NOMO-1 treated with dmso at 0.1 percent for 144 hours (cell line): ENCODE results near the gene NLE1.
"Not testable (repeated sequence)": the region's sequence is repeated elsewhere in the genome, so short reads cannot be mapped to it uniquely, and the experiment has no call there.

Source experiments
- DNase-seq: peaks from one replicate; lab custom pipeline; 2025; ENCODE audit not compliant: unreplicated experiment; lab: John Stamatoyannopoulos, UW

Gene NLE1

DNA sequence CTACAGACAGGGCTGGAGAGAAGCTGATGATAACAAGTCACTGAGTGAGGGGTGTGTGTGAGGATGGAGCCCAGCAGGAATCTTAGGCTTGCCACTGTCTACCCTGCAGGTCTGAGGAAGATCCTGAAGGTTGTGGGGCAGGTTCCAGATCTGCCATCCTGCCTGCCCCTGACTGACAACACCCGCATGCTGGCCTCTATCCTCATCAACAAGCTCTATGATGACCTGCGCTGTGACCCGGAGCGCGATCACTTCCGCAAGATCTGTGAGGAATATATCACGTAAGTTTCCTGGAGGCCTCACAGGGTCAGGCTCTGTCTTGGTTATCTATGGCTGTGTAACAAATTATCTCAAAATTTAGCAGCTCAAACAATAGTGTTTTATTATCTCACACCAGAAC is 21.8 kb upstream of the NLE1 start:
- no peak for DNase-seq

DNA sequence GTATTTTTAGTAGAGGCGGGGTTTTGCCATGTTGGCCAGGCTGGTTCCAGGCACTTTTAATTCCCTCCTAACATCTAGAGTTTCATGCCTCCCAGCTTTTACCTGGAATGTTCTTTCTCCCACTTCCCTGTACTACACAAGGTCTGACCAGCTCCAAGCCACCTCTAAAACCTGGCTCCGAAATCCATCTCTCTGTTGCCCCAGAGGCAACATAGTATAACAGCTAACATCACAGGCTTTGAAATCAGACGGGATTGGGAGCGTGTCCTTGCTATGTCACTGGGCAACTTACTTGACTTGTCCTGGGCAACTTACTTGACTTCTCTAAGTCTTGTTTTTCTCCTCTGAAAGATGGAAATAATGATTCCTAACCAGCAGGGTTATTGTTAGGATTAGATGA is 20.7 kb upstream of the NLE1 start:
- no peak for DNase-seq

DNA sequence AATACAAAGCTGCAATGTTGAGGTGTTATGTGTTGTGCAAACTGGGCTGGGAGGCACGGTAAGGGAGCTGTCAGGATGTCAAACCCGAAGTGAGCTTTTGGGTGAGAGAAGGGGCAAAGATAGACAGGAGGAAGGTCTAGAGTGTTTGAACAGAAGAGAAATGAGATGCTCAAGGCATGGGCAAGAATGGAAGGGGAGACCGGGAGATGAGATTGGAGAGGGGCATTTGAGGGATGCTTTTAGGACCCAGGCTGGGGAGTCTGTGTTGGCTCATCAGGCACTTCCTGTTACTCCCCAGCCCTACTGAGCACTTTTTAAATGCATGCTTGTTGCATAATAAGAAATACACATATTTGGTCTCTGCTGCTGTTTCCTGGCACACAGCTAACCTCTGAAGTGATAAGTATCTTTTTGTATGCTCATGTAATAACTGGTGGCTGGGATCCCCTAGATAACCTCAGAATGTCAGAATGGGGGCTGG is 19.2 kb upstream of the NLE1 start:
- DNase-seq: no peak

DNA sequence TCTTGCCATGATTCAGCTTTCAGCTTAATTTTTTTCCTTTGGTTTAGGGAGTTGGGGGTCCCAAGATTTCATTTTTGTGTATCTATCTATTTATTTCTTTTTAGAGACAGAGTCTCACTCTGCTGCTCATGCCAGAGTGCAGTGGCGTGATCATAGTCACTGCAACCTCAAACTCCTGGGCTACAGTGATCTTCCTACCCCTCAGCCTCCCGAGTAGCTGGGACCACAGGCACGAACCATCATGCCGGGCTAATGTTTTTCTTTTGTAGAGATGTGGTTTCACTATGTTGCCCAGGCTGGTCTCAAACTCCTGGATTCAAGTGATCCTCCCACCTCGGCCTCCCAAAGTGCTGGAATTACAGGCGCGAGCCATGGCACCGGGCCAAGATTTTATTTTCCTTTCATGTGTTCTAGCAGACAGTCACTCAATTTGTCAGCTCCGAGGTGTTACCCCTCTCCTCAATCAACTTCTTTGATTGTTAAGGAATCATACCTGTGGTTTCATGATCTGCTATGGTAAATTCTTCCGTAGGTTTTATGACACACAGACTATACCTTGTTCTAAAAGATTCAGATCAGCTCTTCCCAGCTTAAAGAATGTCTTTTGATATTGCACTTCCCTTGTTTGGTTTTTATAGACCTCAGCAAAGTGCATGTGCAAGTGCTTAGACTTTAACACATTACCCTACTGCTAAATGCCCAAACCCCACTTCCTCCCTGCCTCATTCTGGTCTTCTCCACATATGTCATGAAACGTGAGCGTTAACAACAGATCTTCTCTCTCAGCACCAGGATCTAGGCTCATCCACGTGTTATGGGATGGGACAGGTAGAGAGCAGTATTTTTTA is 18.5 kb upstream of the NLE1 start:
- no peak for DNase-seq

DNA sequence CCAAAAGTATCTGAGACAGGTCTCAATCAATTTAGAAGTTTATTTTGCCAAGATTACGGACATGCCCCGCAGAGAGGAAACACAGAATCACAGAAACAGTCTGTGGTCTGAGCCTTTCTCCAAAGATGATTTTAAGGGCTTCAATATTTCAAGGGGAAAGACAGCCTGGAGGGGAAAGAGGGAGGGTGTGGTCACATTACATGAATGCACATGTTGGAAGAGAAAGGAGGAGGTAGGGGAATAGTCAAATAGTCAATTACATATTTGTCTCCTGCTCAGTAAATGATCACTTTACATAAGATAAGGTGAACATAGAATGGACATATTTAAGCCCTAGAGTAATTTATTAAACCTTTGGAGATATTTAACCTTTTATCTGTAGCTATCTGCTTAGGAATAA is 17.8 kb upstream of the NLE1 start:
- DNase-seq: no peak

DNA sequence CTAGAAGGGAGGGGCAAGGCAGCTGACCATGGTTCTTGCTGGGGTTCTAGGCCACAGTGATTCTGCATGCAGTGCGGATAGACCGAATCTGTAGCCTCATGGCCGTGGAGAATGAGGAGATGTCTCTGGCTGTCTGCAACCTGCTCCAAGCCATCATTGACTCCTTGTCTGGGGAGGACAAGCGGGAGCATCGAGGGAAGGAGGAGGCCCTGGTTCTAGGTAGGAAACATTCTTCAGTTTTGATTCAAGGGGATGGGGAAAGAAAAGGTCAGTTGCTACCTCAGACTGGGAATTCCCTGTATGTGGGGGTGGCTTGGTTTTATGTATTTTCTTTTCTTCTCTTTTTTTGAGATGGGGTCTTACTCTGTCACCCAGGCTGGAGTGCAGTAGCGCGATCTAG is 13.1 kb upstream of the NLE1 start:
- no peak for DNase-seq

DNA sequence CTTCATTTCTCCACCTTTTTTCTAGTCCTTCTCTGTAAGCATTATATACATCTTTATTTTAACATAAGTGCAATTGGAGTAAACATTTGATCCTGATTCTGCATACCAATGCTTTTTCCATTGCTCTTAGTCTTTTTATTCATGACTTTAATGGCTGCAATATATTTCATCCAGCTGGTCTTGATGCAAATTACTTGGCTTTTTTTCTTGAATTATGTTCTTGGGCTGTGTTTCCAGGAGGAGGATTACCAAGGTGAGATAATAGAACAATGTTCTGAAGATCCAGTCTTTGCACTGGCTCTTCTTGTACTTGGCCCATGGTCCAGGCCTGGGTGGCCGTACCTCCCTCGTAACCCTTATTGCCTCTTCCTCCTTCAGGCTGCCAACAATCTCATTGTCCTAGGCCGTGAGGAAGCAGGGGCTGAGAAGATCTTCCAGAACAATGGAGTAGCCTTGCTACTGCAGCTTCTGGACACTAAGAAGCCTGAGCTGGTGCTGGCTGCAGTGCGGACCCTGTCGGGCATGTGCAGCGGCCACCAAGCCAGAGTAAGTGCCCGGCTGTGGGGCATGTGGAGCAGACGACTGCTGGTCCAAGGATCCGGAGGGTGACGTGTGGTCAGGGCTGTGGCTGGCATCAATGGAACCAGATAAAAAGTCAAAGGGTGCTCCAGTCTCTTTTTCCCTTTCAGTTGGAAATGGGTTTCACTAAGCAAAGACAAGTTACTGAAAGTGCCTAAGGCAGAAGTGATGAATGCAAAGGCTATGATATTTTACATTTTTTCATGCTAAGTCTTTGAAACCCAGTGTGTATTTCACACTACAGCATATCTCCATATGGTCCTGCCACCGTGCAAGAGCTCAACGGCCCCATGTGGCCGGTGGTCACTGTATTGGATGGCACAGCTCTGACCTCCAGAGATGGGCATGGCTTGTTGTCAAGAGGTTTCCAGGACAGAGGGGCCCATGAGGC is 12.4 kb upstream of the NLE1 start:
- DNase-seq: no peak

DNA sequence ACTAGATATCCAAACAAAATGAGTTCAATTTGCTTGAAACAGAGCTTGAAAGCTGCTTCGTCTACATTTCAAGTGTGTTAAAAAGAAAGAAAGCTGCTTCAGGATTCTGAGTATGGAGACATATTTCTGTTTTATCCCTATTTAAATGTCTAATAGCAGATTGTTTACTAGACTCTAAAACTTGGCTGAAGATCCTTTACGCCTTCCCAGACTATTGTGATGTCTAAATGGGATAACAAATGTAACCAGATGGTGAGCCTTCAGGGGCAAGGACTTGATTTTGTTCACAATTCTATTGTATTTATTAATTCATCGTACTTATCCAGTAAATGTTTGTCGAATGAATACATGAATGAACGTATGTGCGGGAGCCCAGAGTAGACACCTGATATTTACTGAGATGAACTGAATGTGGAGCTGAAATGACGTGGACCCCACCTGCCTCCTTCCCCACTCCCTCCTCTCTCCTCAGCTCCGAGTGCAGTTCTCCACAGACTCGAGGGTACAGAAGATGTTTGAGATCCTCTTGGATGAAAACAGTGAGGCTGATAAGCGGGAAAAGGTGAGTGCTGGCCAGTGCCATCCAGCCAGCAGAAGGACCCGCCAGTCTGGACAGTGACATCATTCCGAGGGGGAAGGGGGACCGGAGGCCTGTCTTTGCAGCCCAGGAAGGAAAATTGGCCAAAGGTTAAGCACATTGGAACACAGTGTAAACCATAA is 10.5 kb upstream of the NLE1 start:
- no peak for DNase-seq

DNA sequence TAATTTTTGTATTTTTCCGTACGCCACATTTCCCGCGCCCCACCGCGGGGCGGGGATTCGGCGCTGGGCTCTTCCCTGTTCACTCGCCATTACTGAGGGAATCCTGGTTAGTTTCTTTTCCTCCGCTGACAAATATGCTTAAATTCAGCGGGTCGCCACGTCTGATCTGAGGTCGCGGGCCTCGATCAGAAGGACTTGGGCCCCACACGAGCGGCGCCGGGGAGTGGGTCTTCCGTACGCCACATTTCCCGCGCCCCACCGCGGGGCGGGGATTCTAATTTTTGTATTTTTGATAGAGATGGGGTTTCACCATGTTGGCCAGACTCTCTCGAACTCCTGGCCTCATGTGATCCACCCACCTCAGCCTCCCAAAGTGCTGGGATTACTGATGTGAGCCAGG is 9.0 kb upstream of the NLE1 start:
- DNase-seq: not testable (repeated sequence)

DNA sequence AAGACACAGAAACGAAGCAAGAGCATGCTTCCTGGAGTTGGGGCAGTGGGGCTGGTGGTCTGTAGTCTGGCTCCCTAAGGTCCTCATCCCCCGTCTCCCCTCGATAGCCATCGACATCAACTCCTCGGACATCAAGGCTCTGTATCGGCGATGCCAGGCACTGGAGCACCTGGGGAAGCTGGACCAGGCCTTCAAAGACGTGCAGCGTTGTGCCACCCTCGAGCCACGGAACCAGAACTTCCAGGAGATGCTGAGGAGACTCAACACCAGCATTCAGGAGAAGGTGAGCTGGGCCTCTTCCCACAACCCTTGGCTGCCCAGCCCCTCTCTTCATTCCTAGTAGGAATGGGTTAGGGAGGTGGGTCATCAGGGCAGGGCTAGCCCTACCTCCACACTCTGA is 7.8 kb upstream of the NLE1 start:
- no peak for DNase-seq

DNA sequence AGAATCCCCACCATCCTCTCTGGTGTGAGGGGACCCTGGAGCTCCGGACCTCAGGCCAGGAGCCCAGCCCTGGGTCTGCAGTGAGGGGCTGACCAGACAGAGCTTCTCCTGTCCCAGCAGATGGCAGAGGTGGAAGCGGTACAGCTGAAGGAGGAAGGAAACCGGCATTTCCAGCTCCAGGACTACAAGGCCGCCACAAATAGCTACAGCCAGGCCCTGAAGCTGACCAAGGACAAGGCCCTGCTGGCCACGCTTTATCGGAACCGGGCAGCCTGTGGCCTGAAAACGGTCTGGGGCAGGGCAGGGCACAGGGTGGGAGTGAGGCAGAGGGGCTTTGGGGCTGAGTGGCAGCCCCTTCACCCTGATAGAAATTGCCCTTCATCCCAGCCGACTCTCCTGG is 6.0 kb upstream of the NLE1 start:
- DNase-seq: no peak

DNA sequence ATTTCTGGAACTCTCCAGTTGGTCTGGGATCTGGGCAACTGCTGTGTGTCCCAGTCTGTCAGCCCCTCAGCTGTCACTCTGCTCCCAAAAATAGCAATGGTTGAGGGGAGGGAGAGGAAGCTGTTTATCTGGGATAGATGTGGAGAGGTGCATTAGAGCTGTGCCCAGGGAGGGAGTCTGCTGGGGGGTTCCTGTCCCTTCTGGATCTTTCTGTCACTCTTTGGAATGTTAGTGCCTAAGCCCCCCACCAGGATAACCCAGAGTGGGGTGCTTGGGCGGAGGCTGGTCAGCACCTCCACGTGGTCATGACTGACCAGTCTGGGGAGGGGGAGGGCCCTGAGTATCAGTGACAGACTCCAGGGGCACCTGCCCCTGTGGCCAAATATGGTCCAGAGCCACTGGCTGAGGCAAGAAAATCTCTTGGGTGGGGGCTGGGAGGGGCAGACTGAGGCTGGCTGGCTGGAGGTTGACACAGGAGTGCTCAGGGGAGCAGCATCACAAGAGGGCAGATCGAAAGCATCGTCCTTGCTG is 5.3 kb upstream of the NLE1 start, which contains the start of gene UNC45B:
UNC45B (plus strand) TSS at position 443 of the 531 bp plus-strand sequence. CDS start 447 bp downstream, outside the sequence.
- no peak for DNase-seq

DNA sequence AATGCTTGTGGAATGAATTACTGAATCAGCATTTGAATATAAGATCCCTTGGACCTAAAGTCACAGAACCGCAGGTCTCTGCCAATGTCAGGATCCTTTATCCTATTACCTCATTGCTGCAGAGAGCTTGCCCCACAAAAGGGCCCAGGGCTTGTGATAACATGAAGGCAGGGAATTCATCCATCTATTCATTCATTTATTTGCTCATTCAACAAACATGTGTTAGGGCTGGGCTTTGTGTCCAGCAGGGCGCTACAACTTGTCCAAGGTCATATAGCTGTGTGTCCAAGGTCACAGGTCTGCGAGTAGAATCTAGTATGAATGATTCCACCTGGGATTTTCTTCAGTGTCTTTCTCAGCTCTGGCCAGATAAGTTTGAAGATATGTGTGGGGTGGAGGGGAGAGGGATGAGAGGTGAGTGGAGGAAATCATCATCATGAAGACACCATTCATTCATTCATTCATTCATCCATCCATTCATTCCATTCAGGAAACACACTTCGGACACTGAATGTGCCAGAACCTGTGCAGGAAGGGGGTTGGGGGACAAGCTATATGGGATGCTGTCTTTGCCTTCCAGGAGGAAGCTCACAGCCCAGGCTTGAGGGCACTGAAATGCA is 4.2 kb upstream of the NLE1 start:
- no peak for DNase-seq

DNA sequence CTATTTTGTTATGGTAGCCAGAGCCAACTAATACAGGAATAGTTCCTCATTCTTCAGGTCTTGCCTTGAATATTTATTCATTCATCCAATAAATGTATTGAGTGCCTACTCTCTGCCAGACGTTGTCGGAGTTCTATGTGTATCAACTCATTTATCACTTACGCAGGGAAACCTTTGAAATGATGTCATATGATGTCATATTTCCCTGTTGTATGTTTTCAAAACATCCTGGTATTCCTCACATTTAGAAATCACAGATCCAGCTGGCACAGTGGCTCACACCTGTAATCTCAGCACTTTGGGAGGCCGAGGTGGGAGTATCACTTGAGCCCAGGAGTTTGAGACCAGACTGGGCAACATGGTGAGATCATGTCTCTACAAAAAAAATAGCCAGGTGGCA is 2.7 kb upstream of the NLE1 start:
- DNase-seq: no peak

DNA sequence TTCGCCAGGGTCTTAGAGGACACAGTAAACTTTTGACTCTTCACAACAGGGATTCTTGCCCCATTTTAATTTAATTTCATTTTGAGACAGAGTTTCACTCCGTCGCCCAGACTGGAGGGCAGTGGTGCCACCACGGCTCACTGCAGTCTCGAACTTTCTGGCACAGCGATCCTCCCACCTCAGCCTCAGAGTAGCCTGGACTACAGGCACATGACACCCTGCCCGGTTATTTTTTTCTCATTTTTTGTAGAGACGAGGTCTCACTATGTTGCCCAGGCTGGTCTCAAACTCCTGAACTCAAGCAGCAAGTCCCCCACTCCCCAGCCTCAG is 329 bp upstream of the NLE1 start:
- no peak for DNase-seq

DNA sequence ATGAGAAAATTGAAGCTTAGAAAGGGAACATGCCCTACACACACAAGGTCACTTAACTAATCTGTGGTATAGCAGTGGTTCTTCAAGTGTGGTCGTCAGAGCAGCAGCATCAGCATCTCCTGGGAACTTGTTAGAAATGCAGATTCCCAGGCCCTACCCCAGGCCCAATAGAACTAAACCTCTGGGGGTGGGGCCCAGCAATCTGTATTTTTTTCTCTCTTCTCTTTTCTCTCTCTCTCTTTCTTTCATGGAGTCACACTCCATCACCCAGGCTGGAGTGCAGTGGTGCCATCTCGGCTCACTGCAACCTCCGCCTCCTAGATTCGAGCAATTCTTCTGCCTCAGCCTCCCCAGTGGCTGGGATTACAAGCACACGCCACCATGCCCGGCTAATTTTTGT is 3.9 kb downstream of the NLE1 start:
- DNase-seq: no peak

DNA sequence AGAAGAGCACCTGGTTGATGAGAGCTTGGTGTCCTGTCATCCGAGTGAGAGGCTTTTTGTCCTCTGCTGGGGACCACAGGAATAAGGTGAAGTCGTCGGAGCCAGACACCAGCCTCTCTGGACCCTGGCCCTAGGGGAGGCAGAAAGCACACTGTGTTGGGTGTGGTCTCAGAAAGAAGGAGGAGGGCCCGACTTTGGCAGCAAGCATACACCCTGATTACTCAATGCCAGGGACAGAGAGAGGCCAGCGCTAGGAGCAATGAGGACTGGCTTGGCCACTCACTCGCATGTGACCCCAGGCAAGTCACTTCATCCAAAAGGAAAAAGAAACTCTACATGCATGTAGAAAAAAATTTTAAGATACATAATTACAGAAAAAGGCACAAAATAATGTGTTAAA is 6.8 kb downstream of the NLE1 start:
- DNase-seq: no peak

DNA sequence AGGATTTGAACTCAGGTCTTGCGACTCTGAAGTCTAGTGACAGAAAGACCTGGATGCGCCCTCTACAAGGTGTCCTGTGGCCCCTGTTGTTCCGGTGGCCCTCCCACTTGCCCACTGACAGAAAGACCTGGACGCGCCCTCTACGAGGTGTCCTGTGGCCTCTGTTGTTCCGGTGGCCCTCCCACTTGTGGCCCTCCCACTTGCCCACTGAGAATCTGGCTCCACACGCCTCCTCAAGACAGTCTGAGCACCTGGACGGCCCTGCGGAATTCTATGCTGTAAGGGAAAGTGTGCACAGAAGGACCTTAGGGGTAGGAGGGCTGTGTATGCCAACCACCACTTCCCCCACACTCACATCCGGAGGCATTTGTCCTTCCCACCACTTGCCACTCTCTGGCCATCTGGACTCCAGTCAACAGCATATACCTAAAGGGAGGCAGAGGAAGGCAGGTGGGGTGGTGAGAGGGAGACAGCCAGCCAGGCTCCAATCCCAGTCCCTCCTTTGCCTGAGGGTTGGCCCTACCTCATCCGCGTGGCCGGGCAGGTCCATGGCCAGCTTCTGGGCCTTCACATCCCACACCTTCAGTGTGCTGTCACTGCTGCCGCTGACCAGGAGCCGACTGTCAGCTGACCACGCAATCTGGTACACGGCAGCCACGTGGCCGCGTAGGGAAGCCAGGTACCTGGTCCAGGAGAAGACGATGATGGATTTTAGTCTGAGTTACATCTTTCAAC is 9.1 kb downstream of the NLE1 start:
- no peak for DNase-seq

DNA sequence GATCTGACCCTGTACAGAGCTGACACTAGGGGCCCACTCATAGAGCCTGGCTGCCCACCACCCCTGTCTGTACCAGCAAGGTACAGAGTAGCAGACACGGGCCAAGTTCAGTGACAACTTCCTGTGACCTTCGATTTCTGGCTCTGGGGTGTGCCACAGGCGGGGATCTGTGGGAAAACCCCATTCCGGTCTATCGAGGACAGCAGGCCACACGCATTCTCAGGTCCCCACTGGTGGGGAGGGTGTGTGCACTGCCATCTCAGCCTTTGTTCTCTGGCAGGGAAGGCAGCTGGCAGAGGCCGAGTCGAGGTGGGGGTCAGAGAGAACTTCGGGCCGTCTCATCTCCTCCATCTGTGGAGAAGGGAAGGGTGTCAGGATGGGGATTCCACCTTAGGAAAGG is 10.0 kb downstream of the NLE1 start:
- DNase-seq: no peak

DNA sequence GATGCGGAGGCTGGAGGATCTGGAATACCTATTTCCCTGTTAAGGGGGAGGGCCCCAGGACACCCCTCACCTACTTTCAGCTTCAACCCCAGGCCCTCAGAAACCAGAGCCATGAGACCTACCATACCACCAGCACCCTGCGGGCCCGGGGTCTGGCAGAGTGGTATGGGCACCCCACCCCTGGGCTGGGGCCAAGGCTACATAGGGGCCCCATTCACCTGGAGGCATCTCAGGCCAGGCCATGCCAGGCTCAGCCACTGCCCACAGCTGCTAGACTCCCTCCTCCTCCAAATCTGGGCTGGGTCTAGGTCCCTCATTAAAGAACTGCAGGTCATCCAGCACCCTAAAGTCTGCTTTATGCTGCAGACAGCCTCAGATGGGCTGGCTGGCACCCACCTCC is 11.7 kb downstream of the NLE1 start:
- DNase-seq: no peak
